Lung (tissue), 12 donors: ENCODE measurements around the gene MAP7D1. TPM values are rescaled to one million over a fixed set of nuclear protein-coding genes. Genes with fewer than 3 reads are reported as not detected.

Experiments
- ATAC-seq: fragments of 200-7000 bp; cut with Tn5 transposase; one replicate; pipeline ENCODE4 v1.9.1; 2020; ENCODE audit warnings: moderate number of reproducible peaks; ENCODE audit not compliant: insufficient read depth, low FRiP score
- DNase-seq, 3 donors: peaks; one replicate each; pipeline ENCODE4 v3.0.0-alpha.2; 2013 to 2017
- H3K27ac ChIP-seq, 2 donors: one replicate each; pipeline ENCODE4 v1.5.1; 2013; ENCODE audit warnings: mild to moderate bottlenecking in 2 of 2, moderate library complexity in 2 of 2, control low read depth in 1 of 2, inconsistent platforms in 1 of 2, low read depth in 1 of 2, low read length in 1 of 2
- H3K27me3 ChIP-seq, 3 donors: one replicate each; pipeline ENCODE4 v1.5.1; 2013; ENCODE audit warnings: low read length in 2 of 3; ENCODE audit not compliant: control insufficient read depth in 3 of 3, insufficient read depth in 3 of 3
- H3K36me3 ChIP-seq, 4 donors: one replicate each; pipeline ENCODE4 v1.5.1; 2013; ENCODE audit warnings: low read length in 4 of 4, mild to moderate bottlenecking in 1 of 4, moderate library complexity in 1 of 4; ENCODE audit not compliant: control insufficient read depth in 4 of 4, insufficient read depth in 4 of 4
- H3K4me1 ChIP-seq, 5 donors: one replicate each; pipeline ENCODE4 v1.5.1; 2013; ENCODE audit warnings: low read length in 5 of 5, mild to moderate bottlenecking in 2 of 5, moderate library complexity in 1 of 5; ENCODE audit not compliant: control insufficient read depth in 5 of 5, insufficient read depth in 5 of 5
- H3K4me3 ChIP-seq: one replicate; pipeline ENCODE4 v1.5.1; 2013; ENCODE audit warnings: mild to moderate bottlenecking, control low read depth, moderate library complexity
- H3K9ac ChIP-seq, 2 donors: one replicate each; pipeline ENCODE4 v1.5.1; 2013; ENCODE audit warnings: low read length in 2 of 2, control low read depth in 1 of 2; ENCODE audit not compliant: insufficient read depth in 1 of 2
- H3K9me3 ChIP-seq, 4 donors: one replicate each; pipeline ENCODE4 v1.5.1; 2013; ENCODE audit warnings: low read length in 3 of 4, mild to moderate bottlenecking in 1 of 4, moderate library complexity in 1 of 4; ENCODE audit not compliant: control insufficient read depth in 4 of 4, insufficient read depth in 3 of 4
- WGBS, 2 donors: extraction: QIAGEN DNeasy Blood & Tissue Kit; methylation state at CpG; one replicate each; pipeline ENCODE4 v1.1.7; 2013; 5-methylcytosine and 5-hydroxymethylcytosine counted together
- polyA plus RNA-seq, 2 donors: library from polyadenylated mRNA; stranded (reverse); fragments of 200-250 nt; gene quantifications; one replicate each; pipeline ENCODE4 v1.2.1, GENCODE V29; 2013
- total RNA-seq, 2 donors: library from RNA; depleted of rRNA in 1 of 2; stranded (reverse); fragments of >200 nt in 1 of 2; gene quantifications; one replicate each; pipeline ENCODE4 v1.2.1, GENCODE V29; 2014 to 2021
- TF ChIP-seq, protein P1 (sequence below): IDR thresholded peaks from 2 replicates; pipeline ENCODE4 v1.5.1; 2012; ENCODE audit warnings: mild to moderate bottlenecking; ENCODE audit errors: control extremely low read depth, extremely low read depth
- donor health status: control.
- donor health status: control.
- donor health status: Bipolar disorder and iron deficiency.
- donor health status: healthy.
- donor health status: DM: yes; HTN: yes; CAD: no.

Gene MAP7D1
- total and polyA plus RNA-seq, 4 donors: 47.3 to 140 (median 78.5) TPM

DNA sequence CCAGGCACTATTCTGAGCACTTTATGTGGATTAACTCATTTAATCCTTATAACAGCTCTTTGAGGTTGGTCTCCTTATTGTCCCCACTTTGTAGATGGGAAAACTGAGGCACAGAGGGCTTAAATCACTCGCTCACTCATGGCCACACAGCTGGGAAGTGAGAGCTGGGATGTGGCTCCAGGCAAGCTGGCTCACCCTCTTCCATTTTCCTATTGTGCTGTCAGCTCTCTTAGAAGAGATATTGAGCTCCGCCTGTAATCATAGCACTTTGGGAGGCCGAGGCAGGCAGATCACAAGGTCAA, 27.1 kb upstream of the MAP7D1 start:
- TF ChIP-seq, protein P1, sequence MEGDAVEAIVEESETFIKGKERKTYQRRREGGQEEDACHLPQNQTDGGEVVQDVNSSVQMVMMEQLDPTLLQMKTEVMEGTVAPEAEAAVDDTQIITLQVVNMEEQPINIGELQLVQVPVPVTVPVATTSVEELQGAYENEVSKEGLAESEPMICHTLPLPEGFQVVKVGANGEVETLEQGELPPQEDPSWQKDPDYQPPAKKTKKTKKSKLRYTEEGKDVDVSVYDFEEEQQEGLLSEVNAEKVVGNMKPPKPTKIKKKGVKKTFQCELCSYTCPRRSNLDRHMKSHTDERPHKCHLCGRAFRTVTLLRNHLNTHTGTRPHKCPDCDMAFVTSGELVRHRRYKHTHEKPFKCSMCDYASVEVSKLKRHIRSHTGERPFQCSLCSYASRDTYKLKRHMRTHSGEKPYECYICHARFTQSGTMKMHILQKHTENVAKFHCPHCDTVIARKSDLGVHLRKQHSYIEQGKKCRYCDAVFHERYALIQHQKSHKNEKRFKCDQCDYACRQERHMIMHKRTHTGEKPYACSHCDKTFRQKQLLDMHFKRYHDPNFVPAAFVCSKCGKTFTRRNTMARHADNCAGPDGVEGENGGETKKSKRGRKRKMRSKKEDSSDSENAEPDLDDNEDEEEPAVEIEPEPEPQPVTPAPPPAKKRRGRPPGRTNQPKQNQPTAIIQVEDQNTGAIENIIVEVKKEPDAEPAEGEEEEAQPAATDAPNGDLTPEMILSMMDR: no peak
- H3K27ac ChIP-seq: no peak overlapping the region
- peaks cover 0 to 13% (median 0%) of the 10 kb centered on the region in 5 donors for H3K4me1 ChIP-seq
- peaks cover 0 to 24% (median 8%) of the 10 kb centered on the region in 3 donors for H3K27me3 ChIP-seq
- 93 to 96% methylated on average over 3 of the region's 3 CpGs for WGBS, 2 donors
- no peaks in the 10 kb centered on the region for H3K9me3 ChIP-seq
- H3K36me3 ChIP-seq: no peaks in the 10 kb centered on the region
- ATAC-seq (no peak), DNase-seq (no peak)
- no peak overlapping the region for H3K9ac ChIP-seq
- no peak overlapping the region for H3K4me3 ChIP-seq

DNA sequence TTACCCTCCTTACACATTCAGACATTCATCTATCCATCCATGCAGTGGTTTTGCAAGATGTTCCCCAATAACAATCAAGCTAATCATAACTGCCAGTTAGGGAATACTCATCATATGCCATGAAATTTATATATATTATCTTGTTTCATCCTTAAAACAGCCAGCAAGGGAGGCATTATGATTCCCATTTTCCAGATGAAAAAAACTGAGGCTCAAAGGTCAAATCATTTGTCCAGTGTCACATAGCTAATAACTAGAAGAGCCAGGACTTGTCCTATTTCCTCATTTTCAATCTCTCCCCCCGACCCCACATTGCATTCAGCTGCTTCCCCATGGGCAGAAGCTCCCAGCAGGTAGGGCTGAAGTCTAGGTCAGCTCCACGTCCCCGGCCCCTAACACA, 23.9 kb upstream of the MAP7D1 start:
- TF ChIP-seq, protein P1: no peak

DNA sequence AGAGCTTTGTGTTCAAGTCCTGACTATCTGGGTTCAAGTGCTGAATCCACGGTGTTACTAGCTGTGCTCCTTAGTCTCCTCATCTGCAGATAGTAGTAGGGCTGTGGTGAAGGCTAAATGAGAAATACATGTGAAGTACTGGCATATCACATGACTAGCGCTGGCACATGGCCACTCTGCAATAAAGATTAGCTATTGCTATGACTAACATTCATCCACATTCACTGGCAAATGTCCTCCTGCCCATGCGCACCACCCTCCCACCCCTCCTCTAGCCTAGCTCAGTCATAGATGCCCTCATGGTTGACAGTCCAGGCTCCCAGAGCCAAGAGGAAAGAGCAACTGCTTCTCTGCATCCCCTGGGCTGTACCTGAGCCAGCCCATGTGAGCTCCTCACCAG, 22.5 kb upstream of the MAP7D1 start:
- Histone ChIP-seq H3K4me1 (peaks cover 0 to 30% (median 0%) of the 10 kb centered on the region in 5 donors), H3K27ac (no peak overlapping the region), H3K27me3 (no peaks in the 10 kb centered on the region), H3K36me3 (peaks cover 0 to 15% (median 5%) of the 10 kb centered on the region in 4 donors), H3K9me3 (no peaks in the 10 kb centered on the region), H3K4me3 (no peak overlapping the region), H3K9ac (no peak overlapping the region)
- 79 to 94% methylated on average over 3 of the region's 3 CpGs for WGBS, 2 donors
- ATAC-seq (peak; percentile 43), DNase-seq (peak in 1 of 3 donors; percentile 35)
- TF ChIP-seq, protein P1: no peak

More for the DNA sequence above, 23.9 kb upstream of the MAP7D1 start:
- Histone ChIP-seq H3K4me3 (no peak overlapping the region), H3K4me1 (peaks cover 0 to 24% (median 0%) of the 10 kb centered on the region in 5 donors), H3K9me3 (no peaks in the 10 kb centered on the region), H3K9ac (no peak overlapping the region), H3K36me3 (peaks cover 0 to 5% (median 0%) of the 10 kb centered on the region in 4 donors), H3K27ac (no peak overlapping the region), H3K27me3 (no peaks in the 10 kb centered on the region)
- ATAC-seq (no peak), DNase-seq (no peak)
- 79 to 80% methylated on average over 3 of the region's 3 CpGs for WGBS, 2 donors

DNA sequence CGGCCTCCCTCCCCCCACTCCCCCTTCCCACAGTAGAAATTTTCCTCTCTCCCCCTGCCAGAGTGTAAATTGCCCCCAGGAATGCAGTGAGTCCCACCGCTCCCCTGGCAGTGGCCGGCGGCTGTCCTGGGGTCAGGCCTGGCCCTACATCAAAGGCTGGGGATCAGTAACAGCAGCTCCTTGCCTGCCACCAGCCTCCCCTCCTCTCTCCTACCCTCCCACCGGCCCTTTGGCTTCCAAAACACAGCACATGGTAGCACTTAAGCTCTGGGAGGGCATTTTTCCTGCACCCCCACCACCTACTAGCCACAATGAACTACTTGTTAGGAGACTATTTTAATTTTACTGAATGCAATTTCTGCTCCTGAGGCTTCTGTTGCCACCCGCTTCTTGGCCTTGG, 21.9 kb upstream of the MAP7D1 start:
- Histone ChIP-seq H3K27ac (no peak overlapping the region), H3K4me1 (peaks cover 0 to 30% (median 0%) of the 10 kb centered on the region in 5 donors), H3K9me3 (no peaks in the 10 kb centered on the region), H3K4me3 (no peak overlapping the region), H3K9ac (no peak overlapping the region), H3K36me3 (peaks cover 0 to 15% (median 7%) of the 10 kb centered on the region in 4 donors), H3K27me3 (no peaks in the 10 kb centered on the region)
- TF ChIP-seq, protein P1: no peak
- no peak for ATAC-seq
- no peak for DNase-seq
- 80 to 86% methylated on average over 6 of the region's 6 CpGs for WGBS, 2 donors
